Sigmoid colon (tissue), 4 donors: Measurements from ENCODE around the gene UBE3C.

Experiments
- EP300 ChIP-seq, 4 donors: sonication (generic); formaldehyde crosslinking; IDR thresholded peaks; one replicate each; pipeline ENCODE4 v1.6.1; 2017; ENCODE audit warnings: antibody characterized with exemption in 4 of 4
- POLR2A ChIP-seq, 2 donors: fragments of 450-650 bp; IDR thresholded peaks; one replicate each; pipeline ENCODE4 v1.6.1; 2016; ENCODE audit warnings: antibody characterized with exemption in 2 of 2, mild to moderate bottlenecking in 2 of 2, moderate library complexity in 2 of 2
- TF ChIP-seq, protein P1 (sequence below), 4 experiments: fragments of 450-650 bp in 3 of 4; fragments of 200-600 bp in 1 of 4; IDR thresholded peaks; one replicate each; pipeline ENCODE4 v1.5.1; 2016 to 2019; ENCODE audit warnings: antibody characterized with exemption in 4 of 4, mild to moderate bottlenecking in 3 of 4, moderate library complexity in 2 of 4

DNA sequence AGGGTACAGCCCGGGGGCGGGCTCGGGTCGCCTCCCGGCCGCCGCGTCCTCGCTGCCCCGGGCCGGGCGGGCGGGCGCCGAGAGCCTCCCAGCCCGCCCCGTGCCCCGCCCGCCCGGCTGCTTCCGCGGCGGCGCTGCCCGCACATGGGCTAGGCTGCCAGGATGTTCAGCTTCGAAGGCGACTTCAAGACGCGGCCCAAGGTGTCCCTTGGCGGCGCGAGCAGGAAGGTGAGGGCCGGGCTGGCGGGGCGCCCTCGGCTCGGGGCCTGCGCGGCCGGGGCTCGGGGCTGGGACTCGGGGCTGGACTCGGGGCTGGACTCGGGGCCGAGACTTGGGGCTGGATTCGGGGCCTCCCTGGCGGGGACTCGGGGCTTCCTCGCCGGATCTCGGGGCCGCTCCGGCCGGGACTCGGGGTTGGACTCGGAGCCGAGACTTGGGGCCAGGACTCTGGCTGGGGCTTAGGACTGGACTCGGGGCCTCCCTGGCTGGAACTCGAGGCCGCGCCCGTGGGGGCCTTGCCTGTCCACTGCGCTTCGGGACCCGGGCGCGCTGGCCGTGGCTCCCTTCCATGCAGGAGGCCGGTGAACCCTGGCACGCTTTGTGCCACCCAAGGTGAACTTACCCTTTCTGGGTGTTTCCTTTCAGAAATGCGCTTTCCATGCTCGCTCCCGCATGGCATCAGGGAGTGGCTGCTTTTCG, 534 bp downstream of the UBE3C start:
- TF ChIP-seq, protein P1, sequence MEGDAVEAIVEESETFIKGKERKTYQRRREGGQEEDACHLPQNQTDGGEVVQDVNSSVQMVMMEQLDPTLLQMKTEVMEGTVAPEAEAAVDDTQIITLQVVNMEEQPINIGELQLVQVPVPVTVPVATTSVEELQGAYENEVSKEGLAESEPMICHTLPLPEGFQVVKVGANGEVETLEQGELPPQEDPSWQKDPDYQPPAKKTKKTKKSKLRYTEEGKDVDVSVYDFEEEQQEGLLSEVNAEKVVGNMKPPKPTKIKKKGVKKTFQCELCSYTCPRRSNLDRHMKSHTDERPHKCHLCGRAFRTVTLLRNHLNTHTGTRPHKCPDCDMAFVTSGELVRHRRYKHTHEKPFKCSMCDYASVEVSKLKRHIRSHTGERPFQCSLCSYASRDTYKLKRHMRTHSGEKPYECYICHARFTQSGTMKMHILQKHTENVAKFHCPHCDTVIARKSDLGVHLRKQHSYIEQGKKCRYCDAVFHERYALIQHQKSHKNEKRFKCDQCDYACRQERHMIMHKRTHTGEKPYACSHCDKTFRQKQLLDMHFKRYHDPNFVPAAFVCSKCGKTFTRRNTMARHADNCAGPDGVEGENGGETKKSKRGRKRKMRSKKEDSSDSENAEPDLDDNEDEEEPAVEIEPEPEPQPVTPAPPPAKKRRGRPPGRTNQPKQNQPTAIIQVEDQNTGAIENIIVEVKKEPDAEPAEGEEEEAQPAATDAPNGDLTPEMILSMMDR (IDR thresholded peaks at IDR 0.05), result no peak
- TF ChIP-seq POLR2A (IDR thresholded peaks at IDR 0.05) (no peak), EP300 (IDR thresholded peaks at IDR 0.05) (no peak)
